SK-N-MC (cell line): ENCODE data around the gene ZNF771.

ENCODE experiments used
- EZH2 ChIP-seq: fragments of 200-600 bp; sonication (generic); IDR thresholded peaks from one replicate; pipeline ENCODE4 v1.6.1; 2017; ENCODE audit warnings: antibody characterized with exemption
- FOXP2 ChIP-seq: optimal IDR thresholded peaks from 2 replicates; pipeline ENCODE3; 2011; ENCODE audit warnings: mild to moderate bottlenecking, moderate library complexity; ENCODE audit not compliant: insufficient read depth; ENCODE audit errors: extremely low read length, control extremely low read depth
- POLR2AphosphoS5 ChIP-seq: IDR thresholded peaks from 2 replicates; pipeline ENCODE4 v1.6.1; 2012; ENCODE audit warnings: mild to moderate bottlenecking, low read depth, low read length, borderline replicate concordance

DNA sequence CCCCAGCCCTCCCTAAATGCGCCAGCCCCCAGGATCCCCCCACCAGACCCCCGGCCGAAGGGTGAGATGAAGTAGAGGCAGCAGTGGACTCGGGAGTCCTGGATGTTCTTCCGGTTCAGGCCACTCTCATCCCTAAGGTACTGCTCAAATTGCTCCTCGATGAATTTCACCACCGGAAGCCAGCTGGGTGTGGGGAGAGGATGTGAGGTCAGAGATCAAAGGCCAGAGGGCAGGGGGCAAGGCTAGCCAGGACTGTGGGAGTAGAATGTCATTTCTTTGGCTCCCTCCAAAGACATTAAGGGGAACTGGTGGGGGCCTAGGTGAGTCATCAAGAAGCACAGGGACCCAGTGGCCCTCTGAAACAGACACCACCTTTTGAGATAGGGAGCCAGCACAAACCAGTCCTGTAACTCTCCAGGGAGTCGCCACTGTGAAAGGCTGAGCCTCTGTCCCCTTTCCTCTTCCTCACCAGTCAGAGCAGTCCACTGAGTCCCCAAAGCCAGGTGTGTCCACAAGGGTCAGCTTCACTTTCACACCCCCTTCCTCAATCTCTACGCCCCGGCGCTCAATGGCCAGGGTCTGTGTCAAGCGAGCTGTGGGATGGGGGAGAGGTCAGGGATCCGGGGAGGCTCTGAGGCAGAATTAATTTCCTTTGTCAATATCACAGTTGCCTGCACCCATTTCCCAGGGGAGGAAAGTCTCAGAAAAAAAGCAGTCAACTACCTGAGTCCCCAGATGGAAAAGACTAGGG is 25.9 kb upstream of the ZNF771 start:
- TF ChIP-seq POLR2AphosphoS5 (no peak), EZH2 (no peak), FOXP2 (no peak)
